GM19035 (cell line): ENCODE results near the gene BCAS4.
A peak's percentile ranks its signal among the peaks of the same experiment; 100 is the strongest.
"Not testable (repeated sequence)": the region's sequence is repeated elsewhere in the genome, so short reads cannot be mapped to it uniquely, and the experiment has no call there.

Experiments used
- ATAC-seq: cut with Tn5 transposase; IDR thresholded peaks from one replicate; pipeline ENCODE4 v1.9.1; 2021; ENCODE audit not compliant: unreplicated experiment

BCAS4 gene, protein sequence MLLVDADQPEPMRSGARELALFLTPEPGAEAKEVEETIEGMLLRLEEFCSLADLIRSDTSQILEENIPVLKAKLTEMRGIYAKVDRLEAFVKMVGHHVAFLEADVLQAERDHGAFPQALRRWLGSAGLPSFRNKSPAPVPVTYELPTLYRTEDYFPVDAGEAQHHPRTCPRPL

DNA sequence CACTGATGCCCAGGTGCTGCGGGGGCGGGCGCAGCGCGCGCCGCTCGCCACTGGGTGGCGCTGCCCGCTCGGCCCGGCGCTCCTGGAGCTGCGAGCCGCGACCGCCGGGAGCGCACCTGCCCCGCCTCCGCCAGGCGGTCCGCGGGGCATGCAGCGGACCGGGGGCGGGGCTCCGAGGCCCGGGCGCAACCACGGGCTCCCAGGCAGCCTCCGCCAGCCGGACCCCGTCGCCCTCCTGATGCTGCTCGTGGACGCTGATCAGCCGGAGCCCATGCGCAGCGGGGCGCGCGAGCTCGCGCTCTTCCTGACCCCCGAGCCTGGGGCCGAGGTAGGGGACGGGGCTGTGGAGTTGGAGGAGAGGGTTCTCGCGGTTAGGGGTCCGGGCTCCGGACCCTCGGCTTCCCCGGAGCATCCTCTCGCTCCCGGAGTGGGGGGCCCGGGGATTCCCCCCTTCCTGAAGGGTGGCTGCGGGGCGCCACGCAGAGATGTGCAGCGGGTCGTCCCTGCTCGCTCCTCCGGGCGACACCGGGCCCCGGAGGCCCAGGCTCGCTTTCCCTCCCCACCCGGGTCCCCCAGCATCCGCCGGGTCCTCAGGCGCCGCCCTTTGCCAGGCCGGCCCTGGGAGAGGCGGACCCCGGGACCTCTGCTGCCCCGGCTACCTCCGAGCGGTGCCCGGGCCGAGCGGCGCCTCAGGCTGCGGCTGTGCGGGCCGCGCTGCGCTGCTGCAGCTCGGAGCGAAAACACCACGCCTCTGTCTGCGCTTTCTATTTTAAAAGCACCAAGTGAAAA is at the start of gene BCAS4:
Gene BCAS4 (plus strand): TSS at position 216 of the 789 bp plus-strand sequence. CDS start 23 bp downstream, at position 239.
- peak; percentile 69 for ATAC-seq

GRCh38 chr20:50745634-50746137 is 49.2 kb upstream of the BCAS4 start:
- ATAC-seq, result no peak

DNA sequence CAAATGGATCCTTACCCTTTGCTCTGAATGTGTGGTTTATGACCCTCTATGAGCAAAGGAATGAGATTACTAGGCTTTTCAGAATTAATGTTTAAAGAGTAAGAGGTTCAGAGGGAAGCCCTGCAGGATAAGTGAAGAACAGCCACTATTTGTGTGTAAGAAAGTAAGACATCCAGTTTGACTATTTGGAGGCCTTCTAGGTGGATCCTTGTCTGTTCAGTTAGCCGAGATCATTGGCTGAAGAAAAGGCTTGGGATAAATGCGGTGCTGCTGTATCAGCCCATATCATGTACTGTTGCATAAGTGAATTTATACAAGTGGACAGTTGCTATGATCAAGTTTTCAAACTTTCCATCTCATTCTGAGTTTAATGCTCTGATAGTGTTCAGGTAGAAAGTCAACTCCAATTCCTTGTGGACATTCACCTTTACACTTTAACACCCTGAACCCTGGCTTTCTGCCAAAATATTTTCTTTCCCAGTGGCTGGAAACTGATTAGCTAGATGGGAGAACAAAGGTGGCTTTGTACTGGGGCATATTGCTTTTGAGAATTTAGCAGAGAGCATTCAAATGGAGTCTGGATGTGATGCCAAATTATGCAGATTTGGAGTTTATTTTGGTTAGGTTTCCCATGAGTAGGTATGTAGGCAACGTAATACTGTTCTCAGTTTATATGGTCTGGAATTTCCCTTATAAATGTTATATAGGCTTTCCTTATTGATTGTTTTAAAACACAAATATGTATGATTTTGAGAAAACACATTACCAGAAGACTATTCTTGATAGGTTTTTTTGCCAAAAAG is 48.5 kb upstream of the BCAS4 start:
- ATAC-seq, result no peak

GRCh38 chr20:50747275-50747674 is 47.6 kb upstream of the BCAS4 start:
- no peak for ATAC-seq

GRCh38 chr20:50750145-50750671 is 44.7 kb upstream of the BCAS4 start:
- ATAC-seq, result no peak

GRCh38 chr20:50753152-50753551 is 41.7 kb upstream of the BCAS4 start:
- no peak for ATAC-seq

DNA sequence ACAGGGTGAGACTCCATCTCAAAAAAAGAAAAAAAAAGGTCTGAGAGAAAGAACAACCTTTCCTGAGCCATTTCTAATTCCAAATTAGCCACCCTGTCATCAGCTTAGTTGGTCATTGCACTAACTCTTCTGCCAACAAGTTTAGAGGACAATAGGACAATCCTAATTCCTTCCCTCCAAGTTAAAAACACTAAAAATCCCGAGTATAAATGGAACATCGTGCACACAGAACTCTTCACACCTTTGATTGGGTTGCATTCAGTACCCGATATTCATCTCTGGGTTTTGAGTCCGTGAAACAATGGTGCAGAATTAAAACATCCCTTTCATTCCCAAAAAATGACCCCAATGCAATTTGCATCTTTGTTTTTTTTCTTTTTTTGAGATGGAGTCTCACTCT is 40.4 kb upstream of the BCAS4 start:
- no peak for ATAC-seq

- ATAC-seq, result no peak
These were observed 38.4 kb upstream of the BCAS4 start for GRCh38 chr20:50756447-50756846.

DNA sequence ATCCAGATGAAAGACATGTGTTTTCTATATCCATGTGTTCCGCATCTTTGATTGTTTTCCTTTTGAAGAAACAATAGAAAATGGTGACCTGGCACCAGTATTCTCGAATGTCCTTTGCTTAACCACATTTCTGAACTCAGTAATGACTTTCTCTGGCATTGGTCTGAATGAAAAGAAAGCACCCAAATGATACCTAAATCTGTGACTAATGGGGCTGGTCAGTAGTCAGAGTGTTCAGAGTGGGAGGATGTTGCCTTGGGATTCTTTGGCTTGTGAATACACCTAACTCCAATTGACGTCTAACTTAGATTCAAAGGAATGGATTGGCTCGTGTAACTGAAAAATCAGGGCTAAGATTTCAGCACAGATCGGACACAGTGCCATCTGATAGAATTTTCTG is 36.4 kb upstream of the BCAS4 start:
- ATAC-seq, result no peak

- no peak for ATAC-seq
These were observed 35.9 kb upstream of the BCAS4 start for GRCh38 chr20:50758992-50759391.

DNA sequence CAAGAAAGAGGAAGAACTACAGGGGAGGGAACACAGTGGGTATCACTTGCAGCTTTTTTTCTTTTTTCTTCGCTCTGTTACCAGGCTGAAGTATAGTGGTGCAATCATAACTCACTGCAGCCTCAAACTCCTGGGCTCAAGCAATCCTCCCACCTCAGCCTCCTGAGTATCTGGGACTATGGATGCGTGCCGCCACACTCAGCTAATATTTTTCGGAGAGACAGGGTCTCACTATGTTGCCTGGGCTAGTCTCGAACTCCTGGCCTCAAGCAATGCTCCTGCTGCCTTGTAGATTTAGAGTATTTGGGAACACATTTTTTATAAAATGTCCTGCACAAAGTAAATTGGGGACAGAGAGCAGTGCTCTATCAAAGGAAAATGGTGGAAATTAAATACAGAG is 35.2 kb upstream of the BCAS4 start:
- no peak for ATAC-seq

GRCh38 chr20:50762045-50762422 is 32.8 kb upstream of the BCAS4 start:
- ATAC-seq, result no peak

DNA sequence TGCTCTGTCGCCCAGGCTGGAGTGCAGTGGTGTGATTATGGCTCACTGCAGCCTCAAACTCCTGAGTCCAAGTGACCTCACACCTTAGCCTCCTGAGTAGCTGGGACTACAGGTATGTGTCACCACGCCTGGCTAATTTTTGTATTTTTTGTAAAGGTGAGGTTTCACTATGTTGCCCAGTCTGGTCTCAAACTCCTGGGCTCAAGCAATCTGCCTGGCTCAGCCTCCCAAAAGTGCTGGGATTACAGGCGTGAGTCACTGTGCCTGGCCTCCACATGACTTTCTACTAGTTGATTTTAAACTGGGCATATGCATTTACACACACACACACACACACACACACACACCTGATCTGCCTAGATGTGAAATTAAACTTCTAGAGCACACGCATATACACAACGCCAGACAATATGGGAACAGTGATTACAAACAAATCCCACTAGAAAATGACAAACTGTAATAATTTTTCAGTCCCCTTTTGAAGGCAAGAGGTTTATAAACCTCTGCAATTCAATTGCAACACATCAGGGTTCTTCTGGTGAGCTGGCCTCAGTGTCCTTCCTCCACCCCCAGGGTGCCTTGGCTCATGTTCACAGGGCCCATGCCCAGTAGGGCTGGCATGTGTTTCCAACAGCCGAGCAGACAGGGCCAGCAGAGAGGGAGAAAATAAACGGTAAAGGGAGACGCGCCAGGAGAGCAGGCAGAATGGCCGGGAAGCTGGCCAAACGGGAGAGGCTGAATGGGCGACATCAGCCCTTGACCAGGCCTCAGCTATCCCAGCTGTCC is 32.2 kb upstream of the BCAS4 start:
- ATAC-seq, result no peak

DNA sequence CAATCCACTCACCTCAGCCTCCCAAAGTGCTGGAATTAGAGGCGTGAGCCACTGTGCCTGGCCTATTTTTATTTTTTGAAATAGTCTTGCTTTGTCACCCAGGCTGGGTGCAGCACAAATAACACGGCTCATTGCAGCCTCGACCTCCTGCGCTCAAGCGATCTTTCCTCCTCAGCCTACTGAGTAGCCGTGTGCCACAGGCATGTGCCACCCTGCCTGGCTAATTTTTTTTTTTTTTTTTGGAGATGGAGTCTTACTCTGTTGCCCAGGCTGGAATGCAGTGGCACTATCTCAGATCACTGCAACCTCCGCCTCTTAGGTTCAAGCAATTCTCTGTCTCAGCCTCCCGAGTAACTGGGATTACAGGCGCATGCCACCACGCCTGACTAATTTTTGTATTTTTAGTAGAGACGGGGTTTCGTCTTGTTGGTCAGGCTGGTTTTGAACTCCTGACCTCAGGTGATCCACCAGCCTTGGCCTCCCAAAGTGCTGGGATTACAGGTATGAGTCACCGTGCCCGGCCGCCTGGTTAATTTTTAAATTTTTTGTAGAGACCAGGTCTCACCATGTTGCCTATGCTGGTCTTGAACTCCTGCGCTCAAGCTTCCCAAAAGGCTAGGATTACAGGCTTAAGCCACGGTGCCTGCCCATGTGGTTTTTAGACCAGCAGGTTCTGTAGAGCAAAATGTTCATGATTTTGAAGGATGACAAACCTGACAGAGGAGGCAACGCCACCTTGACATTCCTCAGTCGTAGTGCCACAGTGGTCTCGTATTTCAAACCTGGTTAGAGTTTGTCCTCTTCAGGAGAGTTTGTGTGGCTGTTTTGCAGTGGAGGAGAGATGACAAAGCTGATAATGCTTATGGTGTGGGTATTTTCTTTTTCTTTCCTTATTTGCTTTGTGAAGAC is 31.1 kb upstream of the BCAS4 start:
- not testable (repeated sequence) for ATAC-seq

DNA sequence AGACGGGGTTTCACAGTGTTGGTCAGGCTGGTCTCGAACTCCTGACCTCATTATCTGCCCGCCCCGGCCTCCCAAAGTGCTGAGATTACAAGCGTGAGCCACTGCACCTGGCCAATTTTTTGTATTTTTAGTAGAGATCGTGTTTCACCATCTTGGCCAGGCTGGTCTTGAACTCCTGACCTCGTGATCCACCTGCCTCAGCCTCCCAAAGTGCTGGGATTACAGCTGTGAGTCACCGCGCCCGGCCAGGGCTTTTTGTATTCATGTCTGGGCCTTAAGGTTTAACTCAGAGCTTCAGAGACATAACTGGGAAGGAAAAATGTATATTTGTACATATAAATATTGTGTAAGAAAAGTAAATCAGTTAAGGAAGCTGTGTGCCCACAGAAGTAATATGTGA is 29.6 kb upstream of the BCAS4 start:
- not testable (repeated sequence) for ATAC-seq

DNA sequence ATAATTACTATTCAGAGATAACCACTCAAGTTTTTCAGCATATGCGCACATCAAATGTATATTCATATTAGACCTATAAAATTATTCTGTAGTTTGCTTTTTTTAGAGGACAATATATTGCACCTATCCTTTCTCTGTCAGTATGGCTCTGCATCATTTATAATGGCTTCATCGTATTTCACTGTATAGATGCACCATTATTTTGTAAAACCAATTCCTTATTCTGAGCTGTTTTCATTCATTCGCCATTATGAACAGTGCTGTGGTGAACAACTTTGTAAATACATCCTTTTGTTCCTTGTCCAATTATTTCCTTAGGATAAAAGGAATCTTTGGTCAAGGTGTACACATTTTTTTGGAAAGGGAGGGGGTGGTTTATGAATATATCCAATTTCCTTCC is 29.2 kb upstream of the BCAS4 start:
- no peak for ATAC-seq

DNA sequence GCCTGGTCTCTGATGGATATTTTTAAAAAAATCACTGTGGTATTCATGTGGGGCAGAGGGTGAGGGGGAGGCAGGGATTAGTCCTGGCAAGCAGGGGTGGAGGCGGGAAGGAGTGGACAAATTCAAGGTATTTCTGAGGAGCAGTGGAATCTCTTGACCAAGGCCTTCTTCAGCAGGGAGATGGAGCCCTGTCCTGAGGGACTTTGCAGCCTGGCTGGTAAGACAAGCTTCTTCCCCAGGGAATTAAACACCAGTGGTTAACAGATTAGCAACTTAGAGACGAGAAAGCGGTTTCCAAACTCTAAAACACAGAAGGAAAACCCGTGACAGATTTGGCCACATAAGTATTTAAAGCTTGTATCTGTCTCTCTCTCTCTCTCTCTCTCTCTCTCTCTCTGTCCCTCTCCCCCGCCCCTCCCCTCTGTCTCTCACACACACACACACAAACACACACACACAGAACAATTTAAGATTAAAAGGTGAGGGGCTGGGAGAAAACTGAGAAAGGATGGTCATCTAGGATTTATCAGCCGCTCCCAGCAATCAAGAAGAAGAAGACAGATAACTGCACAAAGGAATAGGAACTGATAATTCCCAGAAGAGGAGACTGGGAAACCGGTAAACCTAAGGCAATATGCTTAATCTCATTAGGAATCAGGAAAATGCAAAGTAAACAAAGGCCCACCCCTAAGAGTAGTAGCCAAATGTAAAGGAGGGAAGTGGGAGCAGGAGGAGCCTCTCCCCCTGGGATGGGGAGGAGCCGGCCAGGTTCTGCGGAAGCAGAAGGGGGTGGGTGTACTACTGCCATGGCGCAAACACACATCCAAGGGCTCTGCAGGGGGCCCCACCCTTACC is 27.7 kb upstream of the BCAS4 start:
- ATAC-seq, result not testable (repeated sequence)

DNA sequence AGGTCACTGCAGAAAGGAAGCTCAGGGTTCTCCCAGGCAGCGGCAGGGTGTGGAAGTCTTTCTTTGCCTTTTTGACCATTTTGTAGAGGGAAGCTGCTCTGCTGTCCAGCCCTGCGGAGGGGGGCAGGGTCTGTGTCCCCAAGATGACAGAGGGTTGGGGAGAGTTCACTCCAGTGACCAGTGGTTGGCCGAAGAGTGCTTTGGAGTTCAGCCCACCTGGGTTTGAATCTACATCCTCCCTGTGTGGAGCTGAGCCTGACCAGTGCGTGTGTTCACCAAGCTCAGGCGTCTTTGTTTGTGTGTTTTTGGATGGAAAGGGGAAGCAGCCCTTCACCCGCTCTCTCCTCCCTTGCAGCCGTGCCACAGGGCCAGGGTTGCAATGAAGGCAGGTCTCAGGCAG is 25.9 kb upstream of the BCAS4 start:
- not testable (repeated sequence) for ATAC-seq
